SK-N-MC (cell line): ENCODE measurements around the gene DERL2.

Source experiments
- DNase-seq: peaks from one replicate; pipeline ENCODE4 v3.0.0-alpha.2; 2011; ENCODE audit warnings: low read depth, low spot score
- H3K27ac ChIP-seq: fragments of 200-600 bp; sonication (generic); 2 replicates; pipeline ENCODE4 v1.5.1; 2016; ENCODE audit warnings: mixed run types
- H3K36me3 ChIP-seq: fragments of 200-600 bp; sonication (generic); 2 replicates; pipeline ENCODE4 v1.6.1; 2017; ENCODE audit warnings: antibody characterized with exemption, low read length, mixed read lengths; ENCODE audit not compliant: insufficient read depth
- H3K4me3 ChIP-seq: fragments of 200-600 bp; sonication (generic); 2 replicates; pipeline ENCODE4 v1.5.1; 2016
- H3K9ac ChIP-seq: fragments of 200-600 bp; sonication (generic); 2 replicates; pipeline ENCODE4 v1.8.0; 2017; ENCODE audit warnings: mixed run types, mixed read lengths; ENCODE audit not compliant: insufficient read length
- H3K9me3 ChIP-seq: fragments of 200-600 bp; sonication (generic); 2 replicates; pipeline ENCODE4 v1.6.1; 2017; ENCODE audit warnings: low read depth, mild to moderate bottlenecking, antibody characterized with exemption, low read length, moderate library complexity, mixed read lengths
- EZH2 ChIP-seq: fragments of 200-600 bp; sonication (generic); IDR thresholded peaks from one replicate; pipeline ENCODE4 v1.6.1; 2017; ENCODE audit warnings: antibody characterized with exemption
- FOXP2 ChIP-seq: optimal IDR thresholded peaks from 2 replicates; pipeline ENCODE3; 2011; ENCODE audit warnings: mild to moderate bottlenecking, moderate library complexity; ENCODE audit not compliant: insufficient read depth; ENCODE audit errors: extremely low read length, control extremely low read depth
- POLR2AphosphoS5 ChIP-seq: IDR thresholded peaks from 2 replicates; pipeline ENCODE4 v1.6.1; 2012; ENCODE audit warnings: mild to moderate bottlenecking, low read depth, low read length, borderline replicate concordance

The DERL2 gene

DNA sequence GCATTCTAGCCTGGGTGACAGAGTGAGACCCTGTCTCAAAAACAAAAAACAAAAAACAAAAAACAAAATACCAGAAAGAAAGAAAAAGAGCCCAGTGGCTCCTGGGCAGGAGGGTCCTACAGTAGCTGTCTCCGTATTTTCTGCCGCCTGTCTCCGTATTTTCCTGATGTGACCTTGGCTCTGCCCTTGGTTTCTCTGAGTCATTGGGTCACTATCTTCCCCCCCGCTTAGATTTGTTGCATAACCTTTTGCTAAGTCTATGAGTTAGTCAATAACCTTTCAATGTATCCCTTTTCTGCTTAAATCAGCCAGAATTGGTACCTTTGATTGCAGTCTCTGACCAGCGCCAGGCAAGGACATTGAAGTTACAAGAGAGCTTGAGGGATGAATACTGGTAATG lies 37.3 kb upstream of the DERL2 start:
- no peak for DNase-seq
- Histone ChIP-seq H3K9ac (no peak overlapping the region), H3K36me3 (no peaks in the 10 kb centered on the region), H3K9me3 (no peaks in the 10 kb centered on the region), H3K27ac (no peak overlapping the region), H3K4me3 (no peak overlapping the region)
- TF ChIP-seq FOXP2 (no peak), POLR2AphosphoS5 (no peak), EZH2 (no peak)

DNA sequence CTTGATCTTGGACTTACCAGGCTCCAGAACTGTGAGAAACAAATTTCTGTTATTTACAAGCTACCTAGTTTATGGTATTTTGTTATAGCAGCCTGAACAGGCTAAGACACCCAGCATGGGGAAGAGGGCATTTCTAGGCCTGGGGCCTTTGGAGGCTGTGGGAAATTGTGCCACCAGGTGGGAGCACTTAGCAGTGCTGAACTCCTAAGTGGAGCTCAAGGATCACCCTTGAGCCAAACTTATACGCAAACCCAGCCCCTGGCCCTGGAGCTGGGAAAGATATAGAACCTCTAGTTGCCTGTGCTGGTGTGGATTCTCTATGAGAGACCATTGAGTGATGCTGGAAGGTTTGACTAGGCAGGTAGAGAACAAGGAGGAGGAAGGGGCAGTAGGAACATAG lies 36.5 kb upstream of the DERL2 start:
- Histone ChIP-seq H3K9me3 (no peaks in the 10 kb centered on the region), H3K27ac (no peak overlapping the region), H3K4me3 (no peak overlapping the region), H3K36me3 (no peaks in the 10 kb centered on the region), H3K9ac (no peak overlapping the region)
- no peak for DNase-seq
- TF ChIP-seq EZH2 (no peak), POLR2AphosphoS5 (no peak), FOXP2 (no peak)

DNA sequence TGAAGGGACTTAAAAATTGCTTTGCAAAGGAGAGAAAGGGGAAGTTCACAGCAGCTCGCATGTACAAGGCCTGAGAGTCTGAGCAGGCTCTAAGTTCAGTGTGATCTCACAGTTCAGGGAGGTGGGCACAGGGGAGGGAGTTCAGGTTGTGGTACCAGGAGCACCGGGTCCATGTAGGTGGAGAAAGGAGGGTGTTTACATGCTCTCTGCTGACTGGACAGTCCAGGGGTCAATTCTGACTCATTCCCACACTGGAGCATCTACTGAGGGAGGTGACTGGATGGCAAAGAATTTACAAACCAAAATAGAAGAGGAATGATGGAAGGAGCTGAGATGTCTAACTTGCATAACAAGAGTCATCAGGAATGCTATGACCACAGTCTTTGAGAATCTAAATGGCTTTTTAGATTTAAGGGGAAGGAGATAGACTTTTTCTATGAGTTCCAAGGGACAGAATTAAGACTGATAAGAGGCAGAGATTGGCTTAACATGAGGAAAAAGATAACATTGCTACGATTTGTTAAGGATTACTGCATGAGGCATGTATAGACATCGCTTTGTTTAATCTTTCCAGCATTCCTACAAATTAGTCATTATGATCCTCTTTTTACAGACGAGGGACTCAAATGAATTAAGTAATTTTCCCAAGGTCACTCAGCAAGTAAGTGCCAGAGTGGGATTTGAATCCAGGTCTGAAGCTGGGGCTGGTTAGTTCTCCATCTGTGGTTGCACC lies 30.2 kb upstream of the DERL2 start:
- DNase-seq, result no peak
- no peak for TF ChIP-seq FOXP2
- TF ChIP-seq EZH2, result no peak
- TF ChIP-seq POLR2AphosphoS5, result no peak
- no peaks in the 10 kb centered on the region for H3K36me3 ChIP-seq
- no peak overlapping the region for H3K27ac ChIP-seq
- H3K9ac ChIP-seq, result no peak overlapping the region
- H3K9me3 ChIP-seq, result no peaks in the 10 kb centered on the region
- H3K4me3 ChIP-seq, result no peak overlapping the region

DNA sequence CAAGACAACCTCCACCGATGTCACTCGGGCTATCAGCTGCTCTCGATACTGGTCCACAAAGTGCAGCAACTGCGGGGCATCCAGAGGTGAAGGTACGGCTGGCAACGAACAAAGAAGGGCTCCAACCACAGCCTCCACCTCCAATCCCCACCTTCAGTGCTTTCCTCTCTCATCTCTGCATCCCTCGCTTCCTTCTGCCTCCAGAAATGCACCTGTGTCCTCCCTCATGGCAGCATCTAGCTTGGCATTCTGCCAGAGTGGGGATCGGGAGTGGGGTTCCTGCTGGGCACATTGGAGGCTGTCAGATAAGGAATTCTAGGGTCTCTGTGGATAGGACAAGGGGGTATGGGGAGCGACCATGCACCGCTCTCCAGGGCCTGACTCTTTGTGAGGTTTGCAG lies 29.0 kb upstream of the DERL2 start:
- H3K36me3 ChIP-seq, result no peaks in the 10 kb centered on the region
- no peak overlapping the region for H3K4me3 ChIP-seq
- no peak overlapping the region for H3K9ac ChIP-seq
- no peak overlapping the region for H3K27ac ChIP-seq
- no peak for TF ChIP-seq EZH2
- TF ChIP-seq POLR2AphosphoS5, result no peak
- TF ChIP-seq FOXP2, result no peak
- DNase-seq, result no peak
- no peaks in the 10 kb centered on the region for H3K9me3 ChIP-seq

DNA sequence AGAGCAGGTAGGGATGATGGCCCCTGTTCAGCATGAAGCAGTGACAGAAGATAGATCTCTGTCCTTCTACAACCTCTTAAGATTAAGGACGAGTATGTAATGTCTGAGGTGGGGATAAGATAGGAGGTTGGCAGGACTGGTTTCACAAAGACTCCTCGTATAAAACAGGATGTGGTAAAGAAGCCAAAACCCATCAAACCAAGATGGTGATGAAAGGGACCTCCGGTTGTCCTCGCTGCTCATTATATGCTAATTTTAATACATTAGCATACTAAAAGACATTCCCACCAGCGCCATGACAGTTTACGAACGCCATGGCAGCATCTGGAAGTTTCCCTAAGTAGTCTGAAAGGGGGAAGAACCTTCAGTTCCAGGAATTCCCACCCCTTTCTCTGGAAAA lies 27.6 kb upstream of the DERL2 start:
- TF ChIP-seq POLR2AphosphoS5 (no peak), FOXP2 (no peak), EZH2 (no peak)
- no peak for DNase-seq
- no peaks in the 10 kb centered on the region for H3K36me3 ChIP-seq

DNA sequence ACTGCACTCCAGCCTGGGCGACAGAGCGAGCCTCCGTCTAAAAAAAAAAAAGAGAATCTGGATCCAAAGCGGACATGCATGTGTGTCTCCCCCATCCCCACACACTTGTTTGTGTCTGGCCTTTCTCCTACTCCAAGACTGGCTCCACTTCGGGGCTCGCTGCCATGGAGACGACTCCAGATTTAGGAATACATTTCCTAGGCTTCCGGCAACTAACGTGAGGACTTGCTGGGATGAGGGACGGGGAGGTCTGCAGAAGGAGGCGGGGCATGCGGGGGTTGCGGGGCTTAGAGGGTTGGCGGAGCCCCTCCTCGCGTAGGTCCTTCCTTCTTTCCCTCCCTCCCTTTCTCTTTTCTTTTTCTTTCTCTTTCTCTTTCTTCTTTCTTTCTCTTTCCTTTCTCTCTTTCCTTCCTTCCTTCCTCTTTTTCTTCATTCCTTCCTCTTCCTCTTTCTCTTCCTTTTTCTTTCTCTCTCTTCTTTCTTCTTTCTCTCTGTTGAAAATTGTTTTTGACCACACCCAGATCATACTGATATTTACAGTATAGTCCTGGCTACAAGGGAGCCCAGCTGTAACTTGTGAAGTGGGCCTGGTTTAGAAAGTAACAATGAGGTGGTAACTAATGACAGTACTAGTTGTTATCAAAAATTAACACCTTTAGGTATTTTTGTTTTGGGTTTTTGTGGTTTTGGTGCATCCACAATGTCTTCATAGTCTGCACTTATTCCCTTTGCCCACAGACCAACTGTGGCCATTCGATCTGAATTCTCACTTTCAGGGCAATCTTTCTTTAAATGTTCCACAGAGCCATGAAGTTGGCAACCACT lies 25.6 kb upstream of the DERL2 start:
- Histone ChIP-seq H3K9ac (no peak overlapping the region), H3K36me3 (no peaks in the 10 kb centered on the region), H3K27ac (no peak overlapping the region), H3K4me3 (no peak overlapping the region), H3K9me3 (no peaks in the 10 kb centered on the region)
- TF ChIP-seq EZH2 (no peak), POLR2AphosphoS5 (no peak), FOXP2 (no peak)
- DNase-seq, result no peak

More for the DNA sequence above, 27.6 kb upstream of the DERL2 start:
- Histone ChIP-seq H3K4me3 (no peak overlapping the region), H3K9me3 (no peaks in the 10 kb centered on the region), H3K27ac (no peak overlapping the region), H3K9ac (no peak overlapping the region)

DNA sequence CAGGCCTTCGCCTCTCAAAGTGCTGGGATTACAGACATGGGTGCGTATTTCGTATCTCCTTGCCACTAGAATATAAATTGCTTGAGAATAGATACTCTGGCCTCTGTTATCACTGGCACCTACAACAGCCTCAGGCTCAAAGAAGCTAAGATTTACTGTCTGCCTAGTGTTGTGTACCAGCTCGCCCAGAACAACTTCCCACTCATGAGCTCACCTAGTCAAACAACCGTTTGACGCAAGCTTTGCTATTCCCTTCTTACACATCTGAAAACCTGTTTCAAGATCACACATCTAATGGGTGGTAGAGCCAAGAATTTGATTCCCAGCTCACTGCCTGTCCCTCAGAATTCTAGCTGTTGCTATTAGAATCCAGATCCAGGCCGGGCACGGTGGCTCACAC lies 24.8 kb upstream of the DERL2 start:
- TF ChIP-seq POLR2AphosphoS5, result no peak
- no peak for TF ChIP-seq EZH2
- TF ChIP-seq FOXP2, result no peak
- H3K27ac ChIP-seq, result no peak overlapping the region
- H3K9ac ChIP-seq, result no peak overlapping the region
- DNase-seq, result no peak
- no peaks in the 10 kb centered on the region for H3K36me3 ChIP-seq
- H3K4me3 ChIP-seq, result no peak overlapping the region
- H3K9me3 ChIP-seq, result no peaks in the 10 kb centered on the region

DNA sequence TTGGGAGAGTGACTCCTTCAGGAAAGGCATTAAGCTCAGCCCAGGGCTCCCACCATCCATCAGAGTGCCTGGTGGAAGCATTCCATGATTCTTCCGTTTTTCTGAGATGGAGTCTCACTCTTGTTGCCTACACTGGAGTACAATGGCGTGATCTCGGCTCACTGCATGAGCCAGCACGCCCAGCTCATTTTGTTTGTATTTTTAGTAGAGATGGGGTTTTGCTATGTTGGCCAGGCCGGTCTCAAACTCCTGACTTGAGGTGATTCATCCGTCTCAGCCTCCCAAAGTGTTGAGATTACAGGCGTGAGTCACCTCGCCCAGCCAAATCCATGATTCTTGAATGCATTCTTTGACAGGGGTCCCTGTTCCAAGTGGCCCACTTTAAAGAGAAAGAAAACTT lies 23.5 kb upstream of the DERL2 start:
- H3K4me3 ChIP-seq, result no peak overlapping the region
- H3K9ac ChIP-seq, result no peak overlapping the region
- TF ChIP-seq POLR2AphosphoS5 (no peak), EZH2 (no peak), FOXP2 (no peak)
- no peaks in the 10 kb centered on the region for H3K36me3 ChIP-seq
- no peak for DNase-seq
- H3K9me3 ChIP-seq, result no peaks in the 10 kb centered on the region
- no peak overlapping the region for H3K27ac ChIP-seq

DNA sequence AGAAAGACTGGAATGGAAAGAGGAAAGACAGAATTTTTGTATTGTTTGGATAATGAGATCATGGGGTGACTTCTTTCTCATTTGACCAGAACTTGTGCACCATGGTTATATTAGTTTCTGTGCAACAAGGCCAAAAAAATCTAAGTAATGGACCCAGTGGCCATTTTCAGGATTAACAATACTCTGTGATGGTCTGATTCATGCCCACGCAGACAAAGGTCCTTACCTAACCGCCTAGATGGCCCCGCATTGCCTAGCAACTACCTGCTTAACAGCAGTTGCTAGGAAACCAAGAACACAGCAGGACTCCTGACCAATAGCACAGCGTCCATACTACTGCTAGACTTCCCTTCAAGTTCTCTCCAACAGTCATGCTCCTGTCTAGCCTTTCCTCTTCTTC lies 22.8 kb upstream of the DERL2 start:
- DNase-seq, result no peak
- Histone ChIP-seq H3K9me3 (no peaks in the 10 kb centered on the region), H3K36me3 (no peaks in the 10 kb centered on the region), H3K9ac (no peak overlapping the region), H3K4me3 (no peak overlapping the region), H3K27ac (no peak overlapping the region)
- no peak for TF ChIP-seq EZH2
- TF ChIP-seq FOXP2, result no peak
- TF ChIP-seq POLR2AphosphoS5, result no peak
